SIG-M5 (cell line): ENCODE data around the gene PLK1.
"Not testable (repeated sequence)": the region's sequence is repeated elsewhere in the genome, so short reads cannot be mapped to it uniquely, and the experiment has no call there.

Source experiments
- DNase-seq: peaks from one replicate; lab custom pipeline; 2025; lab: John Stamatoyannopoulos, UW

PLK1 gene

GRCh38 chr16:23710008-23710407 lies 31.3 kb downstream of the PLK1 start:
- no peak for DNase-seq

- DNase-seq = no peak
Observed at GRCh38 chr16:23710504-23710903, 31.8 kb downstream of the PLK1 start.

GRCh38 chr16:23711785-23712184 lies 33.1 kb downstream of the PLK1 start:
- DNase-seq = no peak

GRCh38 chr16:23712976-23713375 lies 34.3 kb downstream of the PLK1 start, which contains the start of gene ERN2:
ERN2 (minus strand) TSS chr16:23713222; CDS start chr16:23713187, 35 bp downstream.
- no peak for DNase-seq

GRCh38 chr16:23716484-23716883 lies 37.8 kb downstream of the PLK1 start:
- no peak for DNase-seq

GRCh38 chr16:23722613-23723240 lies 44.0 kb downstream of the PLK1 start:
- DNase-seq = not testable (repeated sequence)

- DNase-seq = no peak
Observed at GRCh38 chr16:23724096-23724784, 45.6 kb downstream of the PLK1 start.

- no peak for DNase-seq
Observed at GRCh38 chr16:23724785-23725131, 46.1 kb downstream of the PLK1 start.

GRCh38 chr16:23726710-23727109 lies 48.0 kb downstream of the PLK1 start:
- no peak for DNase-seq

- no peak for DNase-seq
Observed at GRCh38 chr16:23728112-23728477, 49.4 kb downstream of the PLK1 start.

- no peak for DNase-seq
Observed at GRCh38 chr16:23729503-23730424, 51.1 kb downstream of the PLK1 start.

GRCh38 chr16:23734176-23734893 lies 55.6 kb downstream of the PLK1 start:
- no peak for DNase-seq

GRCh38 chr16:23737423-23738028 lies 58.8 kb downstream of the PLK1 start:
- DNase-seq = not testable (repeated sequence)

- no peak for DNase-seq
Observed at GRCh38 chr16:23739516-23739915, 60.8 kb downstream of the PLK1 start.
